ENCODE data around the gene TCEANC.
"Not testable (repeated sequence)": the region's sequence is repeated elsewhere in the genome, so short reads cannot be mapped to it uniquely, and the experiment has no call there.

The TCEANC gene

DNA sequence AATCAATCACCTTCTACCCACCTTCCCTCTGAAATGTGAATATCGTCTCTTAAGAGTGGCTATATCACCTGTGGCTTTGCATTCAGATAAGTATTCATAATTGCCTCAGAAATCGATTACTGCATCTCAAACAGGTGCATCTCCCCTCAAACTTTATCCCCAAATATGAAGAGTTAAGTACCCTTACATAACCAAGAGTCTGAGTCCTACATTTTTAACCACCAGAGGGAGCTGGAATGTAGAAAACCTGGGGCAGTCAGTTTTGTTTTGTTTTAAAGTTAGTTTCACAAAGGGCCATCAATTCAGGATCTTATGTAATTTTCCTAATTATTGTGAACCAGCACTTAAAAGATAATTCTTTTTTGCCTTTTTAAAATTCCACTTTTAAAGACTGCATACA lies 5.7 kb downstream of the TCEANC start:
- no peak for DNase-seq (ENCODE audit: low read depth)

DNA sequence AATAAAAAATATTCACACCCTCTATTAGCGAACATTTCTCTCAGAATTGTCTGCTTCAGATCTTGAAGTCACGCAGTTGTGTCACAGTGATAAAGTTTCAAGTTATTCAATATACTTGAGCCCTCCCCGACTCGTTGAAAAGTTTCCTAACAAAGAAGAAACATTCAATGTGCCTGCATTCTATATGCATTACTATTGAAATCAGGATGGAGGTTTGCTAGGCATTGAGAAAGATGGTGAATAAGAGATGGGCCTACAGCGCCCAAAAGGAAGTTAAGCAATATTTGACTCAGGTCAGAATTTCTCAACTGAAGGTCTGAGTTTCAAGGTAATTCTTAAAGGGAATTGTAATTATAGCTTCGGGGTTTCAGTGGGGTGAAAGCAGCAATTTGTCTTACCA lies 6.1 kb downstream of the TCEANC start:
- no peak for DNase-seq (ENCODE audit: low read depth)

DNA sequence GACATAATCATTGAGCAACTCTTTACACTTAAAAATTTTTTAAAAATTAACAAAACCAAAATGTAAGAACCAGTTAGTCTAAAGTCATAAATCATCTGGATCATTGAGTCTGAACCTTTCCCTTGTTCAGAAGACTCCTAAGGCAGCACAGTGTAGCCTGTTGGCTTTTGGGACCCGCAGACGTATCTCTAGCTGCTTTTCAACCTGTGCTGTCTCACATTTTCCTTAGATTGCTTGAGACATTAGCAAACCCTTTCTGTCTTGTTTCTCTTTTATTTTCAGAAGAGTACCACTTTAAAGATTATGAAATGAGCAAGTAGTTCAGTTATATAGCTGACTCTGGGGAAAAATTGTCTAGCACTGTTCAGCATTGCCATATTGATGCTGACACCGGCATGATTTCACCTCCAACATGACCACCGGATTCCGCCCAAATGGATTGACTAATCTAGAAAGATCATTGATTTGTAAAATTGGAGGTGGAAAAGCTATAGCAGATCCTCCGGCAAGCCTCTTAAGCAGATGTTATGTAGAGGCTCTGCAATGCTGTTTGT lies 8.9 kb downstream of the TCEANC start:
- DNase-seq (ENCODE audit: low read depth), result no peak

GRCh38 chrX:13662355-13662791 lies 9.4 kb downstream of the TCEANC start:
- DNase-seq (ENCODE audit: low read depth), result no peak

GRCh38 chrX:13664020-13664419 lies 11.1 kb downstream of the TCEANC start:
- no peak for DNase-seq (ENCODE audit: low read depth)

DNA sequence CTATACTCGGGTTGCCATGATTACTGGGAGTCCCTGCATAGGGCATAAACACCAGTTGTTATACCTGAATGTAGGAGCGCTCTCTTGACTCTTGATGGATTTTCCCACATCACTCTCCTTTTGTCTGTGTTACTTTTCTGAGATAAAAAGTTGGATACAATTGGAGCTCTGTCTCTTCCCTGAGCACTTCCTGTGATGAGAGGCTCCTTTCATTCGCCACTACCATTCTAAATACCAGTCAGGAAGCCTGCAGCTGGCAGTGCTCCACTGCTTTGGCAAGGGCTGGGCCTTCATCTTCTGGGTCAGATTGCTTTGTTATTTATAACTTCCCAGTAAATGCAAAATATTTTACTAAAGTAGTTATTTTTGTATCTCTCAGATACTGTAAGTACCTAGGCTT lies 13.9 kb downstream of the TCEANC start:
- DNase-seq (ENCODE audit: low read depth), result no peak

DNA sequence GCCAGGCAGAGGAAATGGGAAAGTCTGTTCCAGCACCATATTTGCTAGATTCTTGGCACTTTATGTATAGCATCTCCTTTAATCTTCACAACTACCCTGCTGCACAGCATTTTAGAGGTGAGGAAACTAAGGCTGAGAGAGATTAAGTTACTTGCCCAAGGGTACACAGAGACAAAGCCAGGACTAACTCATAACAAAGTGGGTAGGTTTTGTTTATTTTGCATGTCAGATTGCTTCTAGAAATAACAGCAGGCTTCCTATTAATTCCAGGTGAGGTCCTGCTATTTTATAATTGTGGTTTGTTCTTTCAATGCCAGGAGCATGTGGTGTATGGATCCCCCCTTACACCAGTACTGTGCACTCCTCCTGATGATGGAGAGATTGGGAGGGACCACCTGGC lies 15.0 kb downstream of the TCEANC start:
- no peak for DNase-seq (ENCODE audit: low read depth)

DNA sequence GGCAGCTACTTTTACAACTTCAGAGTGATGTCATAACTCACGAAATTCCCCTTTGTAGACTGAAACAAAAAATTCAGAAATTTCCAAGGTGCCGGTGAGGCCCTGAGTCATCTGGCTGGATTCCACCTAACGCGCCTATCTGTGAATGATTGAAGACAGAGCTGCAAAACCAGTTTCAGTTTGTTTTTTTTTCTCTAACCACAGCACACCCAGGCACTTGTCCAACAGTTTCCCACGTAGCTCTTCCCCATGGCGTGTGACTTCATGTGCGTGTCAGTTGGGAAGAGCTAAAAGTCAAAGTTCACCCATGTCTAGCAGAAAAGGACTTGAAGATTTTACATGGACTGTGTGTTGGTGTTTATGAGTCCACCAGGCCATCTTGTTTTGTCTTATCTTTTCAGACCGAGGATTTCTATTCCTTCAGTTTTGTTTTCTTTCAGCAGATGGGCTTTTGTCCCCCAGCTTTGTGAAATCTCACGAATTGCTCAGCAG lies 16.4 kb downstream of the TCEANC start:
- no peak for DNase-seq (ENCODE audit: low read depth)

DNA sequence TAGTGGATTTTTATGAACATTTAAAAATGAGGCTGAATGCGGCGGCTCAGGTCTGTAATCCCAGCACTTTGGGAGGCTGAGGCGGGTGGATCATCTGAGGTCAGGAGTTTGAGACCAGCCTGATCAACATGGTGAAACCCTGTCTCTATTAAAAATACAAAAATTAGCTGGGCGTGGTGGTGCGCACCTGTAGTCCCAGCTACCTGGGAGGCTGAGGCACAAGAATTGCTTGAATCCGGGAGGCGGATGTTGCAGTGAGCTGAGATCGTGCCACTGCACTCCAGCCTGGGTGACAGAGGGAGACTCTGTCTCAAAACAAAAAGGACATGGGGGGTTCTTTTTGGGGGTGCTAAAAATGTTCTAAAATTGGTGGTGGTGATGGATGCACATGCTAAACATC lies 16.8 kb downstream of the TCEANC start:
- not testable (repeated sequence) for DNase-seq (ENCODE audit: low read depth)

DNA sequence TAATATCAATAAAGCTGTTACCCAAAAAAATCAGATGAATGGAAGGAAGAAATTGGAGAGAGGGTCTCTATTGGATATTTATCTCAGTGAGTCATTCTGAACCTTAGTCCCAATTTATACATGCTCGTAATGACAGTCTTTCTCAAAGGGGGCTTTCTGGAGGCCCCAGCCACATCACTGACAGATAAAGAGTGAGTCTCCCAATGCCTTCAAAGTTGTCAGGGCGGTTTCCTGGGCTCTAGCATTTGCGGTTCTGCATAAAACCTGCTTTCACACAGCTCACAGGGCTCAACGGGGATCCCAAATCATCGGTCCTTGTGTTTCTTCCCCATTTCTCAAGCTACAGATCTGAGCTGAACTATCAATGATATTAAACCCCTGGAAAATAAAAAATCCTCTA lies 17.3 kb downstream of the TCEANC start:
- no peak for DNase-seq (ENCODE audit: low read depth)

GRCh38 chrX:13673016-13673415 lies 20.1 kb downstream of the TCEANC start:
- DNase-seq (ENCODE audit: low read depth), result no peak

DNA sequence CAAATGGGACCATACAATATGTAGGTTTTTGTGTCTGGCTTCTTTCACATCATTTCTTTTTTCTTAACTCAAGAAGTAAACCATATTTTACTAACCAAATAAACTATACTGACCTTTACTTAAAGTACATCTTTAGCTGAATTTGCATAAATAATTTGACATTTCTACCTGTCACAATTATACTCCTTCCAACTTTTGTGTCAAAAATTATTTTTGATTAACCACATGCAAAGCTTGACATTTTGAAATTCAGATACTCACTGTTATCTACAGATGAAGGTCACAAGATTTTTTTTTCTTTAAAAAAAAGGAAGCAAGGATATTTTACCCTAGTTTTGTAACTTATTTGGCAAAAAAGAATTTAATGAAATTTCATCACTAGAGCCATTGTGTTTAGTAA lies 23.9 kb downstream of the TCEANC start:
- no peak for DNase-seq (ENCODE audit: low read depth)

- DNase-seq (ENCODE audit: low read depth), result not testable (repeated sequence)
These were observed 26.8 kb downstream of the TCEANC start for GRCh38 chrX:13679700-13680099.

- no peak for DNase-seq (ENCODE audit: low read depth)
These were observed 28.7 kb downstream of the TCEANC start for GRCh38 chrX:13681595-13681994.

DNA sequence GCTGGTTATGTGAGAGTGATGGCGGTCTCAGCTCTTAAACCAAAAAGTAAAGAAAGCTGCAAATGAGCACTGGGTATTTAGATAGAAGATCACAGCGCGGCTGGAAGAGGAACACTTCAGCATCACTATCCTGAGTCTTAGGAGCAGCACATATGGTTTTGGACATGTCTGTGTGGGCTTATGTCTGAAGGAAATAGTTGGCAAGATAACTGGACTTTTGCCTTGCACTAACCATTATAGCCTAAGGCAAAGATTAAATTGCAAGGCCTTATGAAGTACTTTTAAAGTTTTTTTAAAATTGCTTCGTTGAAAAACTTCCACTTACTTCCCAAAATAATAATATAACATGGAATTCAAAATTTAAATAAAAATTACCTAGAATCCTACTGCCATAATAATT lies 31.4 kb downstream of the TCEANC start:
- DNase-seq (ENCODE audit: low read depth), result no peak

GRCh38 chrX:13685126-13685763 lies 32.3 kb downstream of the TCEANC start:
- no peak for DNase-seq (ENCODE audit: low read depth)

GRCh38 chrX:13687203-13687602 lies 34.3 kb downstream of the TCEANC start:
- DNase-seq (ENCODE audit: low read depth), result no peak

- DNase-seq (ENCODE audit: low read depth), result no peak
These were observed 35.5 kb downstream of the TCEANC start for GRCh38 chrX:13688384-13688957.

DNA sequence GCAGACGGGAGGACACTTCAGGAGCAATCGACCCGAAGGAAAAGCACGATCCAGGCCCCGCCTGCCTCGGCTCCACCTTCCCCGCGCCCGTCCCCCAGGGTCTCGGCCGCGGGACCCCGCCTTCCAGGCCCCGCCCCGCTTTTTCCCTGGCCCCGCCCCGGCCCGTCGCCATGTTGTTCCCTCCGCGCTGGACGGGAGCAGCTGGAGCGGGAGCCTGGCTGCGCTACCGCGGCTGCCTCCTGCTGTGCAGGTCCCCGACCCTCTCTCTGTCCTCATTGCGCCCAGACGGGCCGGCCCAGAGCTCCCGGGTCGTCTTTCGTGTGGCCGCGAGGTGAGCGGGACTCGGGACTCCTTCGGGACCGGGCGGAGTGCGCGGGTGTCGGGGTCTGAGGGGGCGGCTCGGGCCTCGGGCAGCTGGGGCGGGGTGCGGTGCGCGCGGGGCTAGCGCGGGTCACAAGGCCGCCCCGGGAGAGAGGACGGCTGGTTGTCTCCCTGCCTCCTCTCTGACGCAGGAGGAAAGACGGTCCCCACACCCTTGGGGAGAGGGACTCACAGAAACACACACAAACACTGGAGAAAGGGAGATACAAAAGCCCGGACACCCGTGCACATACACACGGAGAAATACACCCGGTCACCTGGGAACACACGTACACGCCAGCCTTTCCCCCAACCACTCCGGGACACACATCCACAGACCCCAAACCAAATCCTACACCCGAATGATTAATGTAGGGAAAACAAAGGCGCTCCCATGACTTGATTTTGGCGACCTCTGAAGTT lies 36.2 kb downstream of the TCEANC start, which contains the start of gene RAB9A:
Gene RAB9A (plus strand): TSS at position 171 of the 783 bp plus-strand sequence. CDS start 19,619 bp downstream, outside the sequence.
- peak; percentile 34 for DNase-seq (ENCODE audit: low read depth)

DNA sequence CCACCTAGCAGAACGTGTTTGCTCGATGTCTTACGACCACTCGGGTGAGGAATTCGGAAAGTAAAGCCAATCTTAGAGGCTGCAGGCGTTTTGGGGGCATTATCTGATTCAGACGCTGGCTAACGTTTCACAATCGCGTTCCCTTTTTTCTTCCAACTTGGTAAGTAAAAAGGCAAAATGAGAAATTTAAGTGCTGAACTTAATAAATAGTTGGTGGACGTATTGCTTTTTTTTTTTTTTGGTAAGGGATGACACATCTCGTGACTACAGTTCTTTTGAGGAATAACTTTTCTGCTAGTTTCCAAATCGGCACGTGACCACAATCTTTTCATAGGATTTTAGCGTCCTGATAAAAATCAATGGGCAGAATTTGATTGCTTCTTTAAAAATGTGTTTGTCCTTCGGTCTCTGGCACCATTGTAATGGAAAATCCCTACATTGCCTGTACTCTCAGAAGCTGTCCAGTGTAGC lies 36.8 kb downstream of the TCEANC start:
- DNase-seq (ENCODE audit: low read depth), result no peak

- no peak for DNase-seq (ENCODE audit: low read depth)
These were observed 37.9 kb downstream of the TCEANC start for GRCh38 chrX:13690836-13691235.

- no peak for DNase-seq (ENCODE audit: low read depth)
These were observed 39.0 kb downstream of the TCEANC start for GRCh38 chrX:13691841-13692371.

Measured in CMK (cell line).